Measurements from ENCODE around the gene CLCN4.

CLCN4 gene

DNA sequence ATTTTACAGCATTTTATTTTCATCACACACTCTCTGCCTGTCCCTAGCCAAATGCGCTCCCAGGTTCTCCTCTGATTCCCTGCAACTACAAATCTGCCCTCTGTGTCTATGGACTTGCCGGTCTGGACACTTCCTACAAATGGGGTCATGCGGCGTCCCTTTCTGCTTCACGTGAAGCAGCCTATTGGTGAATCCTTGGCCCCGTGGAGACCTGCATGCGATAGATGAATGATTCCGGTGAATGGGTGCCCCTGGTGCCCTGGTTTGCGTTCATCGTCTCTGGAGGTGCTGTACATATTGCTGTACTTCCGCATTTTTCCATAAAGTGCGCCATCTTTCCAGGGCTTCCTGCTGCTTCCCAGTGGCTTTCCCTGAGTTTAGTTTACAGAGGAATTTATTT is 27.5 kb upstream of the CLCN4 start:
- DNase-seq (ENCODE audit: low read depth in 1 of 2, low spot score in 1 of 2), result no peak

DNA sequence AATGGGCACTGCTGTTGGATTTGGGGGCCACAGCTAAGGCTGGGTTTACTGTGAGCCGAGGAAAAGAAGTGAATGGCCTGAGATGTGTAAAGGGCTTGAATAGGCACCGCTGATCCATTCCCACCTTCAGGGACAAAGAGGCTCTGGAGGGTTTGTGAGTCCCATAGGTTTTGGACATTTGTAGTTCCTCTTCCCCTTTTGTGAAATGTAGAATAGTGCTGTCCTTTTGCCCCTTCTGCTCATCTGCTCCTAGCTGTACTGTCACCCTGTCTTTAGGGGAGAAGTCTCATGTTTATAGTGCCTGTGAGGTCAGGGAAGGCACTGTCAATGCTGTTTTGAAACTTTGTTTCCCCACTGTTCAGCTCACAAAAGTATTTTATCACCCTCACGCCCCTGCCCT is 26.4 kb upstream of the CLCN4 start:
- no peak for DNase-seq (ENCODE audit: low read depth in 1 of 2, low spot score in 1 of 2)

DNA sequence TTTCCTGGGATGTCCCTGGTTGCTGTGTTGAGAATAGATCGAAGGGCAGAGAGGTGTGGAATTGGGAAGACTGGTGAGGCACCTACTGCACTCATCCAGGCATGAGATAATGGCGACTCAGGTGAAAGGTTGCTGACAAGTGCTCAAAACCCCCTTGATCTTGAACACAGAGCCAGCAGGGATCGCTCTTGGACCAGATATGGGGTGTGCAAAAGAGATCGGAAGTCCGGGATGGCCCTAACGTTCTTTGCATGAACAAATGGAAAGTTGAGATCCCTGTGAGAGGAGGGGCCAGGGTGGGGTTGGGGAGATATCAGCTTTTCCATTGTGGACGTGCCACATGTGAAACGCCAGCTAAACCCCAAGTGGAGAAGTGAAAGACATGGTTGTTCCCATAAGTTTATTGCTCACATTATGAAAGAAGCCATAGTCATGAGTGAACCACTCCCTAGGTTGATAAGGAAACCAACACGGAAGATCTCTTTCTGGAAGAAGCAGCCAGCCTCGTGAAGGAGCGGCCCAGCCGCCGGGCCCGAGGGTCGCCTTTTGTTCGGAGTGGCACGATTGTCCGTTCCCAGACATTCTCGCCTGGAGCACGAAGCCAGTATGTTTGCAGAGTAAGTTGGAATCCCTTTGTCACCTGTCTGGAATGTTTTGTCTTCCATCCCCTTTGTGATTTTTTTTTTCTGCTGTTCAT is 22.6 kb upstream of the CLCN4 start:
- DNase-seq (ENCODE audit: low read depth in 1 of 2, low spot score in 1 of 2), result no peak

DNA sequence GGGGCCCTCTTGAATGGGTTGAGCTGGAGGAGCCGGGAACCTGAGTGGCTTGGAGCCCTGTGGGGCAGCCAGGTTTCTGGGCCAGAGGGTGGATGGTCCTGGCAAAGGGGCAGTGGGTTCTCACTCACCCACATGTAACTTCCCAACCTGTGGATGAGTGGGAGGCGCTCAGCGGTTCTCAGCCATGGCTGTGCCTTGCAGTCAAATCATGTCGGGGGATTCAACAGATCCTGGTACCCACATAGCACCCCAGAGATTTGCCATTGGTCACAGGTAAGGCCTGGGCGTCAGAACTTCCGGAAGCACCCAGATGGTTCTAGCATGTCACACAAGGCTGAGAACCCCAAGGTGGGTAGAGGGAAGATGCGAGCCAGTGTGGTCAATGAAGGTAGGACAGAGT is 21.9 kb upstream of the CLCN4 start:
- no peak for DNase-seq (ENCODE audit: low read depth in 1 of 2, low spot score in 1 of 2)

DNA sequence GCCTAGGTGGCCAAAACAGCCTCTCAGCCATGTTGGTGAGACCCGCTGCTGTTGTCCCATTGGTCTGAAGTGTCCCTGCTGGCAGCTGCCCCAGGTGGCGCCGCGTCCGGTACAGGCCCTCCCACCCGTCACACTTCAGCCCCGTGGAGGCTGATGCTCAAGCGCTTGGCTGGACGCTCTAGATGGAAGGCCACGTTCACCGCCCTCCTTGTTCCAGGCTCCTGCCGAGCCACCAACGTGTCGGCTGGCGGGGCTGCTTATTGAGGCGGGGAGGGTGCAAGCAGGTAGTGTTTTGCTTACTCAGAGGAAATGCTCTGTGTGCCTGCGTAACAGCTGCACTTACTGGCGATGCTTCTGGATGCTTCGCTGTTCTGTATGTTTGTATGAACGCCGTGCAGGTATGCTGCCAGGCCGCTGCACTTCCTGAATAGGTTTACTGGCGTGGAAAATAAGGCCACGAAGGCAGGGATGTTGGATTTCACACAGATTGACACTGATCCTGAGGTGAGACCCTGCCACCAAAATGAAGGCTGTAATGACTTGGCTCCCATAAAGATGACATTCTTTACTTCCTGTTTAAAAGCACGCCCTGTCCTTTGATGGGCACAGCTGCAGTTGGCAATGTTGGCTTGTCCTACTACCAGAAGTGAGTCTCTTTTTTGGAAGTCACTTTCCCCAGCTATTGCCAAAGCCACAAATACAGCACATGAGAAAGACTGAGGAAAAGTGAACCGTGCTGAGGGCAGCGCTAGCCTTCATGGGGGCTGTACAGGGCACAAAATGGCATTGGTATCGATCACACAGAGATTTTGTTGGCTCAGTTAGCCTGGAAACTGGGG is 21.0 kb upstream of the CLCN4 start:
- no peak for DNase-seq (ENCODE audit: low read depth in 1 of 2, low spot score in 1 of 2)

DNA sequence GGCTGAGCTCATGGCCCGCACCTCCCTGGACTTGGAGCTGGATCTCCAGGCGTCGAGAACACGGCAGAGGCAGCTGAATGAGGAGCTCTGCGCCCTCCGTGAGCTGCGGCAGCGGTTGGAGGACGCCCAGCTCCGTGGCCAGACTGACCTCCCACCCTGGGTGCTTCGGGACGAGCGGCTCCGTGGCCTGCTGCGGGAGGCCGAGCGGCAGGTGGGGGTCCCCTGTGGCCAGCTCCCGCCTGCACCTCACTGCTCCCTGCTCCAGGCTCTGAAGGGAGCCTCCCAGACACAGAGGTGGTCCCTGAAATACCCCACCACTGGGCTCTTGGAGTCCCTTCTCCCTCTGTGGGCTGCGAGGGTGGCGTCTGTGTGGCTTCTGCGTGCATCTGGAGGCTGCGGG is 18.0 kb upstream of the CLCN4 start:
- no peak for DNase-seq (ENCODE audit: low read depth in 1 of 2, low spot score in 1 of 2)

DNA sequence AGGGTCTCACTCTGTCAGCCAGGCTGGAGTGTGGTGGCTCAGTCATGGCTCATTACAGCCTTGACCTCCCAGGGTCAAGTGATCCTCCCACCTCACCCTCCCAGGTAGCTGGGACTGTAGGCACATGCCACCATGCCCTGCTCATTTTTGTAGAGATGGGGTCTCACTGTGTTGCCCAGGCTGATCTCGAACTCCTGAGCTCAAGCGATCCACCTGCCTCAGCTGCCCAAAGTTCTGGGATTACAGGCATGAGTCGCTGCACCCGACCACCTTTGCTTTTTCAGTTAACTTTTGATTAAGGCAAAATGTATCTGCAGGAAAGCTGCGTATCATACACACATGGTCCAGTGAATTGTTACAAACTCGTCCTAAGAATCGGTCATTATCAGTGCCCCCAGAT is 16.5 kb upstream of the CLCN4 start:
- DNase-seq (ENCODE audit: low read depth in 1 of 2, low spot score in 1 of 2), result no peak

DNA sequence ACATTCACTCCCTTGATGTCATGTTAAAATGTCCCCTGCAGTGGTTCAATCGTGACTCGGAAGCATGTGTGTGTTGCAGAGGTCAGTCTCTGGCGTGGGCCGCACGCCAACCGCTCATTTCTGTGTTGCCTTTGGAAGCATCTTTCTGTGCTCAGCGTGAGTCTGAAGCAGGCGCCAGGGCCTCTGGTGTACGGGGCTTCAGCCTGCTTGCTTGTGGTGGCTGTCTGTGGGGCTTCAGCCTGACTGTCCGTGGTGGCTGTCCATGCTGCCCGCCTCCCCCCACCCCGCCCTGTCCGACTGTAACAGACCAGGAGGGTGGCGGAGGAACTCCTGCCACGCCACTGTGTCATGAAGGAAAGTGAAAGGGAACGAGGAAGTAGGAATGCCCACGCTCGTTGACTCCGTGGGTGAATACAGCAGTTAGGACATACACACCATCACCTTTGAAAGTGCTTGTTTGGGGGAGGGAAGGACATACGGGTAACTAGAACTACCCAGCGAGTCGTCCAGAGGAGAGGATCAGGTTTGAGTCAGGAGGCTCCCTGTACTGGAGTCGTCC is 14.7 kb upstream of the CLCN4 start:
- no peak for DNase-seq (ENCODE audit: low read depth in 1 of 2, low spot score in 1 of 2)

DNA sequence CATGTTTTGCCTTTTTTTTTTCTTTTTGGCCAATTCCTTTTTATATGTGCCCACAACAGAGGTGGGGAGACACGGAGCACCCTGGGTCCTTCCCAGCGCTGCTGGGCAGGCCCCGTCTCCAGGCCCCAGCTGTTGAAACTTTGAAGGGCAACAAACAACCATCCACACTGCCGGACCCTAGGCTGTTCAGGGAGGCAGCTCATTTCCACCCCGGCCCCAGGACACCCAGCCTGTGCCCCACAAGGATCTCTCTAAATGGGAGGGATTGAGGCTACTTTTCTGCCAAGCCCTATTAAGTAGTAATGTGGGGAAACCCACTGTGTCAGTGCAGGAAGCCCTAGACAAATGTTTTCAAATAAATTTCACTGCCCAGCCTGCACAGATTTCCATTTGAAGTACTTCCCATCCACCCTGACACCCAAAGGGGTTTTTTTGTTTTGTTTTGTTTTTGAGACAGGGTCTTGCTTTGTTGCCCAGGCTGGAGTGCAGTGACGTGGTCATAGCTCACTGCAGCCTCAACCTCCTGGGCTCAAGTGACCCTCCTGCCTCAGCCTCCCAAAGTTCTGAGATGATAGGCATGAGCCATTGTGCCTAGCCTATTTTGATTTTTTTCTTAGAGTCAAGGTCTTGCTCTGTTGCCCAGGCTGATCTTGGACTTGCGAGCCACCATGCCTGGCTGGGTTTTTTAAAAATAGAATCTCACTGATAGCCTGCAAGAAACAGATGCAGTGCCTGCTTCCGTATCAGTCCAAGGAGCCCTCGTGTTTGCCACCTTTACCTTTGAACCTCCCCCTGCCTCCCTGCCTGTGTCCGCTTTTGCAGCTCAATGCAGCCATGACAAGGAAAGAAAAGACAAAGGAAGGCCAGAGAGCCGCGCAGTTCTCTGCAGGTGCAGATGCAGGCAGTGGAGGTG is 13.4 kb upstream of the CLCN4 start:
- no peak for DNase-seq (ENCODE audit: low read depth in 1 of 2, low spot score in 1 of 2)

DNA sequence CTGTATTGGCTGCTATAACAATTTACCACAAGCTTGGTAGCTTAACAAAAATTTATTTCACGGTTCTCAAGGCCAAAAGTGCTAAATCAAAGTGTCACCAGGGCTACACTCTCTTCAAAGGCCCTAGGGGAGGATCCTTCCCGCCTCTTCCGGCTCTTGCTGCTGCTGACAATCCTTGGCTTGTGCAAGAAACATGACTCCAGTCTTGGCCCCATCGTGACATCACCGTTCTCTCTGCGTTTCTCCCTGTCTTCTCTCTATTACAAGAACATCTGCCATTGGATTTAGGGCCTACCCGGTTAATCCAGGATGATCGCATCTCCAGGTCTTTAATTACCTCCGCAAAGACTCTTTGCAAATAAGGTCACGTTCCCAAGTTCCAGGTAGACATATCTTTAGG is 10.4 kb upstream of the CLCN4 start:
- no peak for DNase-seq (ENCODE audit: low read depth in 1 of 2, low spot score in 1 of 2)

DNA sequence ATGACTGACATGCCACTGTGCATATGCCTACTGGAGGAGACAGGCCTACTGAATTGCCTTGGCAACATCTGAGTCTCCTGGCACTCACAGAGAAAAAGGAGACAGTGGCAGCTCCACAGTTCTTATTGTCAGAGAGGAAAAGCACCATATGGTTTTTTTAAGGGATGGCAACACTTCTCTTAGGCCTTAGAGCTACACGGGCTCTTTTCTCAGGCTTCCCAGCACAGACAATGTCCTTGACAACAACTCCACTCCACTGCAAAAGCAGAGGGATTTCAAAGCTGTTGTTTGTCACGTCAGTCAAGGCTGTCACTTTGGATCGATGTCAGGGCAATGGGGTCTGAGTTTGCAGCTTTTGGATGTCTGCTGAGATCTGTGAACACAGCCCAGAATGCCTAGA is 4.7 kb upstream of the CLCN4 start:
- DNase-seq (ENCODE audit: low read depth in 1 of 2, low spot score in 1 of 2), result no peak

DNA sequence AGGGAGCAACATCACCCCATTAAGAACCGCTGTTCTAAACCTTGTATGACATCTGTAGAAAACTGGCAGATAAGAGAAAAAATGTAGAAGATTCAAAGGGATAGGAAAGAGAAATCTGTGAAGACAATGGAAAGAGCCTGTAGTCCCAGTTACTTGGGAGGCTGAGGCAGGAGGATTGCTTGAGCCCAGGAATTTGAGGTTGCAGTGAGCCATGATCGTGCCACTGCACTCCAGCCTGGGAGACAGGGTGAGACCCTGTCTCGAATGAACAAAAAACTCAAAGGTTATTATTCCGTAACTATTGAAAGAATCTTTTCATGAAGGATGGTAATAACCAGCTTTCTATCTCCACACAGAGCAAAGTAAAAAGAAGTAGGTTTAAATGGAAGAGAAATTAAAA is 1.6 kb upstream of the CLCN4 start:
- DNase-seq (ENCODE audit: low read depth in 1 of 2, low spot score in 1 of 2), result no peak

DNA sequence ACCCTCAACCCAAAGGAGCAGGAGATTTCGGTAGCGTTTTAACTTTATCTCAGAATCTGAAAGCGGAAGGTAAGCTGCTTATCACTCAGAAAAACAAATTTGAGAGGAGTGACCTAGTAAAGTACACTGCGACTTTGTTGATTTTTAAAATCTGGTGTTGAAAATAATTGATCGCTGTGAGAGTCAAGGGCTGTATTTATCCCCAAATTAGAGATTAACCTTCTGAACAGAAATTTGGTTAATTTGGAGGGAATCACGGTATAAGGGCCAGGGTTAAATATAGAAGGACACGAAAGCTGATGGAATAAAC is 212 bp downstream of the CLCN4 start:
- DNase-seq (ENCODE audit: low read depth in 1 of 2, low spot score in 1 of 2), result no peak

DNA sequence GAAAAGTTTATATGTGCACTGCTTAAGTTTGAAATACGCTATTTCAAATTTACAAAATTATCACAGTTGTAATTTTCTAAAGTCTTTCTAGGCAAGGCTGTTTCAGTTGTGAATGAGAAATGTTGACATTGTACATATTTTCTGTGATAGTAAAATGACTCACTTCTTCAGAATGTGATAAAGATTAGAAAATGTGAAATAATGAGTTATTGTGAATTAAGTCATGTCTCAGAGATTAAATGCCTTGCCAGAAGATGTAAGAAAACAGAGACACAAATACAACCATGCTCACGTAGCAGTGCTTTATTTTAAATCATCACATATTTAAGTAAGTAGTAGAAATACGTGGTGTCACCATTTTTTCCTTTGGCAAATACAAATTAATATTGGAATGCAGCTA is 768 bp downstream of the CLCN4 start:
- no peak for DNase-seq (ENCODE audit: low read depth in 1 of 2, low spot score in 1 of 2)

DNA sequence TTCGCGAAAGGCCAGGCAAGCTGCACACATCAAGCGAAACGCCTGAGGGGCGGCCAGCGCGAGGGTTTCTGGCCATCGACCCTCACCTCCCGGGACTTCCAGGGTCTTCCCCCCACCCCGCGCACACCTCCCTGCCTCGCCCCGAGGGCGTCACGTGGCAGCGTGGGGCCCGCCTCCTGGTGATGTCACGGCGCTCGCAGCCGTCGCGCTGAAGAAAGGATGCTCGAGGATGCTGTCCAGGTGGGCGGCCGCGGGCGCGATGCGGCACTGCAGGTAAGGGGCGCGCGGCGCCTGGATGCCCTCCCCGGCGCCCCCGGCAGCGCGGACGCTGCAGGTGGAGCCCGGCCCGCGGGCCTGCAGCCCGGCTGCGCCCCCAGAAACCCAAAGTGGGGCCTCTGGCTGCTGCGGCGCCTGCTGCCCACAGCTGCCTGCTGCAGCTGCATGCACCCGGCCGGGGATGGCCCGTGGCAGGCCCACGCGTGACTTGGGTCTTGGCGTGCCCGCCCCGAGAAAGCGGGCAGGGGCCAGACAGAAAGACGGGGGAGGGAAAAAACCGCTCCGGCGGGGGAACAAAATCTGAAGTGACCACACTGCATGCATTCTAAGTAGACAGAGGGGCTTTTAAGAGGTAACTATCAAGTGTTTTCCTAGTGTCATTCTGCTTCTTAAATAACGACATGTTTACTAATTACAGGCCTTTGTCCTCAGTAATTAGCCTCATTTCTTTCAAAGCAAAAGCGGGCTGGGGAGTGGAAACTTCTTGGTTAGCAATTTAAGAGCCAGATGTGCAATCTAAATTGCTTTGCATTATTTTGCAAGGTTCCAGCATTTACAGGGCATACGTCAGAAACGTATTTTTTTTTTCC is 1.7 kb downstream of the CLCN4 start:
- no peak for DNase-seq (ENCODE audit: low read depth in 1 of 2, low spot score in 1 of 2)

DNA sequence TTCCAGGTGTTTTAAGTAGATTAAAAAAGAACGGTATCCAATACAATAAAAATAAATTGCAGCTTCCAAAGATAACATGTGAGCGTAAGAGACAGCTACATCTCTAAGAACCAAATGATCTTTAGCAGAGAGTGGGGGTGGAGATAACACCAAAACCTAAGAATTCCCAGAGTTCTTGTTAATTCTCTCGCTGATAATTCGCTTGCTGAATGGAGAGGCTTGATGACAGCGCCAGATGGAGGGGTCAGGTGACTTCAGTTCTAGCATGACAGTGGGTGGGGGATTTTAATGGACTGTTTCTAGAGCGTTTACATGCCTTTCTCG is 2.3 kb downstream of the CLCN4 start:
- no peak for DNase-seq (ENCODE audit: low read depth in 1 of 2, low spot score in 1 of 2)

DNA sequence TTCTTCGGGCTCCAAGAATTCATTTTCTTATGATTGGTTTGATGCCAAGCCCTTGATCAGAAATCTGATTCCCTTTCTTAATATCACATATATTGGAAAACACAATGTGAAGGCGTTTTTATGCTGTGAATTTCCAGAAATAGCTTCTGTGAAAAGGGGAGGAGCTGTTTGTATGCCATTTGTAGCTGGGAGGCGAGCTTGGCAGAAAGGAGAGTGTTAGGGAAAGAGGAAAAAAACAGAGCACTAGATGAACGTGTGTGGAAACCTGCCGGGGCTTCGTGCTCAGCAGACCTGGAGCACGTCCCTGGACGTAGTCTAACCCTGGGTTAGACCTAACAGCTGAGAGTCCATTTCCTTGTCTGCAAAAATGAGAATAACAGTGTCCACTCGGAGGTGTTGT is 3.4 kb downstream of the CLCN4 start:
- DNase-seq (ENCODE audit: low read depth in 1 of 2, low spot score in 1 of 2), result no peak

DNA sequence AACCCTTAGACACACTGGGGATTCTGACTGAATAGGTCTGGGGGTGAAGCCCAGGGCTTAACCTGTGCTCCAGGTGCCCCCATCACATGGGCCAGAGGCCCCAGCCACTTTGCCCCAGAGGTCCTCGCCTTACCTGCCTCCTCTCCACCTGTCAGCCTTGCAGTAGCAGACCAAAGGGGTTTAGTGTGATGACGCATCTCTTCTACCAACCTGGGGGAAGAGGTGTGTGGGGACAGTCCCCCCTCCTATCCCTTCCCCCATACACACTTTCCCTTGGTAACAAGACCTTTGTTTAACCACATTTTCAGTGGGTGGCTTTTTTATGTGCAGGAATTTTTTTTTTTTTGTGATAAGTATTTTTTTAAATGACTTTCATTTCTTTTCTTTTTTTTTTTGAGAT is 6.3 kb downstream of the CLCN4 start:
- no peak for DNase-seq (ENCODE audit: low read depth in 1 of 2, low spot score in 1 of 2)

DNA sequence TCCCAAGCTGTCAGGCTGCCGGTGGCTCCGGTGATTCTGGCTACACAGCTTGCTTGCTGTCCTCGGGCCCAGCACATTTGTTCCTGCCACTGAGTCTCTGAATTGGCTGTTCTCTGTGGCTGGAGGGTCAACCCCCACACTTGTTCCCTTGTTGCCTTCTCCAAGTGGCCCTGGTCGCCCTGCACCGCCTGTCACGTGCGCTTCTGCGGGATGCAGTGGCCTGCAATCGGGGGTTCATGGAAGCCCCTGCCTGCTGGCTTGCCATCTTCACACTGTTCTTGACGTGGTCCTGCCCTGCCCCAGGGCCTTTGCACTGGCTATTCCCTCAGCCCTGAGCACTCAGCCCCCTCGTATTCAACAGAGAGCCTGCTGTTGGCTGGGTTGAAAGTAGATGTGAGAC is 8.1 kb downstream of the CLCN4 start:
- DNase-seq (ENCODE audit: low read depth in 1 of 2, low spot score in 1 of 2), result no peak

DNA sequence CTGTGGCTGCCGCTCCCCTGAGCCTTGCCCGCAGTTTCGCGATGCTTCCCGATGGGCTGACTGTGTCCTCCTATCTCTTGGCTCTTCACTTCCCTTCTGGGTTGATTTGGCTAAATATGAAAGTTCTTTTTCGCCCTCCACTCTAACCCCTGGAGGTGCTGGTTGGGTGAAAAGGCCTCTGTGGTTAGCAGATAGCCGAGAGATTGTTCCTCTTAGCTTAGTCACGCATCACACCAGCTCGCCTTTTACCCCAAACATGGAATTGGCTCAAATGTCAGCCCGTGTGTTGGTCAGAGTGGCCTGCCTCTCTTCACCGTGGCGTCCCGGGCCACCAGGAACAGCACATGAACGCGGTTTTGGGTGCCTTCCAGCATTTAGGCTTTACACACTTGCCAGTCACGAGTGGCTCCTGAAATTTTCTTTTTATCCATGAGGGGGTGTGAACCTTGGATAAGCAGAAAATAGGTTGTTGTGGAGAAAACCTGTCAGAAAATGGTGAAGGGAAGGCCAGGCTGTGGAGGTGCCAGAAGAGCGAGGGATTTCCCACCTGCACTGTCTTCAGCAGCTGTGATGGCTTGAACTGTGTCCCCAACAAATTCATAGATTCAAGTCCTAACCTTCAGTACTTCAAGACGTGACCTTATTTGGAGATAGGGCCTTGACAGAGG is 8.9 kb downstream of the CLCN4 start:
- DNase-seq (ENCODE audit: low read depth in 1 of 2, low spot score in 1 of 2), result no peak

Measured in stimulated activated CD4-positive, alpha-beta T cell treated with anti-CD3 and anti-CD28 coated beads, Interleukin-15, amount 100 ng/mL, for 1 hour (primary cell).